Suprapubic skin (tissue), 4 donors: ENCODE results near the gene PAPLN. TPM values are rescaled to one million over a fixed set of nuclear protein-coding genes. Genes with fewer than 3 reads are reported as not detected.
A peak's percentile ranks its signal among the peaks of the same experiment; 100 is the strongest.

Source experiments
- DNase-seq, 2 donors: peaks; one replicate each; pipeline ENCODE4 v3.0.0-alpha.2; 2019; ENCODE audit warnings: low spot score in 2 of 2
- H3K27ac ChIP-seq: fragments of 200-600 bp; sonication (generic); one replicate; pipeline ENCODE4 v1.5.1; 2019
- H3K27me3 ChIP-seq: fragments of 200-600 bp; sonication (generic); one replicate; pipeline ENCODE4 v1.5.1; 2019
- H3K36me3 ChIP-seq: fragments of 200-600 bp; sonication (generic); one replicate; pipeline ENCODE4 v1.5.1; 2019
- H3K4me1 ChIP-seq: fragments of 200-600 bp; sonication (generic); one replicate; pipeline ENCODE4 v1.5.1; 2019
- H3K4me3 ChIP-seq: fragments of 200-600 bp; sonication (generic); one replicate; pipeline ENCODE4 v1.5.1; 2019; ENCODE audit warnings: mild to moderate bottlenecking
- H3K9me3 ChIP-seq: fragments of 200-600 bp; sonication (generic); one replicate; pipeline ENCODE4 v1.5.1; 2019
- EP300 ChIP-seq: sonication (generic); formaldehyde crosslinking; IDR thresholded peaks from one replicate; pipeline ENCODE4 v1.6.1; 2017; ENCODE audit warnings: antibody characterized with exemption
- POLR2A ChIP-seq, 2 donors: fragments of 450-650 bp; IDR thresholded peaks; one replicate each; pipeline ENCODE4 v1.6.1; 2017; ENCODE audit warnings: antibody characterized with exemption in 2 of 2, mild to moderate bottlenecking in 2 of 2, moderate library complexity in 2 of 2
- POLR2AphosphoS5 ChIP-seq, 3 donors: sonication (generic); formaldehyde crosslinking; IDR thresholded peaks; one replicate each; pipeline ENCODE4 v1.6.1; 2017; ENCODE audit warnings: antibody characterized with exemption in 3 of 3
- WGBS: methylation state at CpG from one replicate; pipeline ENCODE4 v1.1.5; 2018; 5-methylcytosine and 5-hydroxymethylcytosine counted together
- total RNA-seq, 4 donors: library from RNA; depleted of rRNA; stranded (reverse); fragments of >200 nt; gene quantifications; one replicate each; pipeline ENCODE4 v1.1.0, GENCODE V29; 2016
- TF ChIP-seq, protein P1 (sequence below), 2 donors: fragments of 200-600 bp in 1 of 2; fragments of 450-650 bp in 1 of 2; sonication (generic) in 1 of 2; IDR thresholded peaks; one replicate each; pipeline ENCODE4 v1.5.1; 2016 to 2019; ENCODE audit warnings: antibody characterized with exemption in 2 of 2, mild to moderate bottlenecking in 1 of 2, moderate library complexity in 1 of 2

PAPLN gene
- total RNA-seq, 4 donors from 2014 or later, result 15.9 to 44.9 (median 23.5) TPM

DNA sequence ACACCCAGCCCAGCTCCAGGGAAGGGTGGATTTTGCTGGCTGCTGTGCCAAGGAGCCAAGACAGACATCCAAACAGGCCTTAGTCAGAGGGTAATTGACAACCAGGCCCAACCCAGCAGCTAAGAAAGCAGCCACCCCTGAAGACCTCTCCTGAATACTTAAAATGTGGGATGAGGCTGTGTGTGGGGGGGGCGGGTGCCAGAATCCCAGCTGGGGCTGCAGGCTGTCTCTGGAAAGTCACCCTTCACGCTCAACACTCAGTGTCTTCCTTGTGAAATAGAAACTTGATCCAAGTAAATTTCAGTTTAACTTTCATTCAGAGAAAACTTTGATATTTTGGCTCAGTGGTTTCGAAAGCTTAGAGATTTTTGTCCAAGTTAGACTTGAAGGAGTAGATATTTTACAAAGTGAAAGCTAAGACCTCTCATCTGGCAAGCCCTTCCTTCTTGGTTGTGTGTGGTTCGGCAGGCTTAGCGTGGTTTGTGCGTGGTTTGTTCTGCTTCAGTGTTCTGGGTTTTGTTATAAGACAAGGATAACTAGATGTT lies 5.1 kb downstream of the PAPLN start:
- WGBS, result 43% methylated on average over 6 of the region's 6 CpGs
- Histone ChIP-seq H3K4me3 (no peak overlapping the region), H3K36me3 (no peaks in the 10 kb centered on the region), H3K9me3 (no peaks in the 10 kb centered on the region), H3K27me3 (peaks cover 7% of the 10 kb centered on the region), H3K4me1 (peaks cover 61% of the 10 kb centered on the region), H3K27ac (peak overlapping the region; percentile 34)
- DNase-seq, result no peak
- no peak for TF ChIP-seq EP300
- no peak for TF ChIP-seq POLR2AphosphoS5 (IDR thresholded peaks at IDR 0.05)
- TF ChIP-seq, protein P1, sequence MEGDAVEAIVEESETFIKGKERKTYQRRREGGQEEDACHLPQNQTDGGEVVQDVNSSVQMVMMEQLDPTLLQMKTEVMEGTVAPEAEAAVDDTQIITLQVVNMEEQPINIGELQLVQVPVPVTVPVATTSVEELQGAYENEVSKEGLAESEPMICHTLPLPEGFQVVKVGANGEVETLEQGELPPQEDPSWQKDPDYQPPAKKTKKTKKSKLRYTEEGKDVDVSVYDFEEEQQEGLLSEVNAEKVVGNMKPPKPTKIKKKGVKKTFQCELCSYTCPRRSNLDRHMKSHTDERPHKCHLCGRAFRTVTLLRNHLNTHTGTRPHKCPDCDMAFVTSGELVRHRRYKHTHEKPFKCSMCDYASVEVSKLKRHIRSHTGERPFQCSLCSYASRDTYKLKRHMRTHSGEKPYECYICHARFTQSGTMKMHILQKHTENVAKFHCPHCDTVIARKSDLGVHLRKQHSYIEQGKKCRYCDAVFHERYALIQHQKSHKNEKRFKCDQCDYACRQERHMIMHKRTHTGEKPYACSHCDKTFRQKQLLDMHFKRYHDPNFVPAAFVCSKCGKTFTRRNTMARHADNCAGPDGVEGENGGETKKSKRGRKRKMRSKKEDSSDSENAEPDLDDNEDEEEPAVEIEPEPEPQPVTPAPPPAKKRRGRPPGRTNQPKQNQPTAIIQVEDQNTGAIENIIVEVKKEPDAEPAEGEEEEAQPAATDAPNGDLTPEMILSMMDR (IDR thresholded peaks at IDR 0.05), result no peak
- TF ChIP-seq POLR2A (IDR thresholded peaks at IDR 0.05), result no peak

DNA sequence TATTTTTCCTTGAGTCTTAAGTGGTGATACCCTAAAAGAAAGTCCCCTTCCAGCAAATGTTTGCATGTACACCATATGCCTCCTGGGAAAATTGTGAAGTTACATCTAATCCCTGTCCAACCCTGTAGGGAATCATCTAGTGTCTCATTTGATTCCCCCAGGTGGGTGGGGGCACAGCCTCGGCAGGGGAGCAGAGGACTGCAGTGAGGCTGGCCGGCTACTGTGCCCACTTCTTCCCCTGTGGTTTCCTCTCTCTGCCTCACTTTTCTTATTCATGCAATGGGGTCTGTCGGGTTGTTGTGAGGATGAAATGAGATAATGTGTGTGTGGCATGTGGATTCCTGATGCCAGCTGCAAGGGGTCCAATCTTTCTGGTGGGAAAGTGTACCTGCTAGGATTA lies 6.0 kb downstream of the PAPLN start:
- H3K4me3 ChIP-seq, result no peak overlapping the region
- H3K36me3 ChIP-seq, result no peaks in the 10 kb centered on the region
- no peaks in the 10 kb centered on the region for H3K9me3 ChIP-seq
- H3K27me3 ChIP-seq, result peaks cover 7% of the 10 kb centered on the region
- 83% methylated on average over 3 of the region's 3 CpGs for WGBS
- DNase-seq, result no peak
- TF ChIP-seq POLR2AphosphoS5 (IDR thresholded peaks at IDR 0.05) (no peak), EP300 (no peak), POLR2A (IDR thresholded peaks at IDR 0.05) (no peak)
- TF ChIP-seq, protein P1 (IDR thresholded peaks at IDR 0.05), result no peak
- no peak overlapping the region for H3K27ac ChIP-seq
- H3K4me1 ChIP-seq, result peaks cover 52% of the 10 kb centered on the region

DNA sequence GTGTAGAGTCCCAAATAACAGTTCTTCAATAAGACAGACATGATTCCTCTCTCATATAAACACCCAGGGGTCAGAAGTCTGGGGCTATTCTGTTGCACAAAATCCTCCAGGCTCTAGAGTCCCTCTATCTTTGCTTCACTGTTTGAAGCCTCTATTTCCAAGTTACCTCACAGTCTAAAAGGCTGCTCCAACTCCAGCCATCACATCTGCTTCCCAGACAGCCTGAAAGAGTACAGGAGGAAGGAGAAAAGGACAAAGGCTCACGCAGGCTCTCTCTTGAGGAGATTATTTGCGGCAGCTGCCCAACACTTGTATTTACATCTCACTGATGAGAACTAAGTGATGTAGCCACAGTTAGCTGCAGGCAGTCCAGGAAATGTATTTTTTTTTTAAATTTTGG lies 6.4 kb downstream of the PAPLN start:
- TF ChIP-seq, protein P1 (IDR thresholded peaks at IDR 0.05), result no peak
- no peak for TF ChIP-seq POLR2AphosphoS5 (IDR thresholded peaks at IDR 0.05)
- no peak for TF ChIP-seq EP300
- no peak for TF ChIP-seq POLR2A (IDR thresholded peaks at IDR 0.05)
- DNase-seq, result no peak
- H3K27me3 ChIP-seq, result peaks cover 7% of the 10 kb centered on the region
- peaks cover 48% of the 10 kb centered on the region for H3K4me1 ChIP-seq
- H3K4me3 ChIP-seq, result no peak overlapping the region
- H3K36me3 ChIP-seq, result no peaks in the 10 kb centered on the region
- no peaks in the 10 kb centered on the region for H3K9me3 ChIP-seq
- no peak overlapping the region for H3K27ac ChIP-seq
- 100% methylated on average over 2 of the region's 2 CpGs for WGBS

DNA sequence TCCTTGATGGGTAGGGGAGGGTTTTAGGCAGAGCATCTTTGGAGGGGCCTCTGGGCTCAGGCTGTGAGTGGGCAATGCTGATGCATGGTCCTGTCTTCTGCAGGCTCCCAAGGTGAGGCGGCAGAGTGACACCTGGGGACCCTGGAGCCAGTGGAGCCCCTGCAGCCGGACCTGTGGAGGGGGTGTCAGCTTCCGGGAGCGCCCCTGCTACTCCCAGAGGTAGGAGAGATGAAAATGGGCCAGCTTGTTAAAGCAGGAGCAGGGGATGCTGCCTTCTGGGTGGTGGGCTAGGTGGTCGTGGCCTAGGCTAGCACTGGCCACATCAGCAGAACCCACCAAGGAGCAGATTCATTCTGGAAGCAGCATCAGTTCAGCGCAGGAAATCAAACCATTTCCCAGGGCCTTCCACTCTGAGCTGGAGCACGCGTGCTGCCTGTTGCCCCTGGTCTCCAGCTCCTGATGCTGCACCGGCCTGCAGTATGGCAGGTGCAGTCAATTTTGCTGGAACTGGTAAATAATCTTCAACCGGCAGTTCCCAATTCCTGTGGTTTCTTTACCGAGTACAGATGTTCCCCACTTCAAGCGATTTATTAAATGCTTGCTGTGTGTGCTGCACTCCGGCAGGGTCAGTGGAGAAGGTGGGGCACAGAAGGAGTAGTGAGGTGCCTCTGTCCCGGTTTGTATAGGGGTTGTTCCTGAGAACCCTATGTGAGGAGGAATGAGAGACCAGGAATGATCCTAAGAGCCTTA lies 7.4 kb downstream of the PAPLN start:
- no peak for DNase-seq
- Histone ChIP-seq H3K4me3 (no peak overlapping the region), H3K27ac (no peak overlapping the region), H3K9me3 (no peaks in the 10 kb centered on the region), H3K36me3 (no peaks in the 10 kb centered on the region), H3K27me3 (peaks cover 4% of the 10 kb centered on the region), H3K4me1 (peaks cover 39% of the 10 kb centered on the region)
- TF ChIP-seq POLR2AphosphoS5 (IDR thresholded peaks at IDR 0.05) (no peak), EP300 (no peak), POLR2A (IDR thresholded peaks at IDR 0.05) (no peak)
- TF ChIP-seq, protein P1 (IDR thresholded peaks at IDR 0.05), result no peak
- WGBS, result 83% methylated on average over 12 of the region's 14 CpGs

DNA sequence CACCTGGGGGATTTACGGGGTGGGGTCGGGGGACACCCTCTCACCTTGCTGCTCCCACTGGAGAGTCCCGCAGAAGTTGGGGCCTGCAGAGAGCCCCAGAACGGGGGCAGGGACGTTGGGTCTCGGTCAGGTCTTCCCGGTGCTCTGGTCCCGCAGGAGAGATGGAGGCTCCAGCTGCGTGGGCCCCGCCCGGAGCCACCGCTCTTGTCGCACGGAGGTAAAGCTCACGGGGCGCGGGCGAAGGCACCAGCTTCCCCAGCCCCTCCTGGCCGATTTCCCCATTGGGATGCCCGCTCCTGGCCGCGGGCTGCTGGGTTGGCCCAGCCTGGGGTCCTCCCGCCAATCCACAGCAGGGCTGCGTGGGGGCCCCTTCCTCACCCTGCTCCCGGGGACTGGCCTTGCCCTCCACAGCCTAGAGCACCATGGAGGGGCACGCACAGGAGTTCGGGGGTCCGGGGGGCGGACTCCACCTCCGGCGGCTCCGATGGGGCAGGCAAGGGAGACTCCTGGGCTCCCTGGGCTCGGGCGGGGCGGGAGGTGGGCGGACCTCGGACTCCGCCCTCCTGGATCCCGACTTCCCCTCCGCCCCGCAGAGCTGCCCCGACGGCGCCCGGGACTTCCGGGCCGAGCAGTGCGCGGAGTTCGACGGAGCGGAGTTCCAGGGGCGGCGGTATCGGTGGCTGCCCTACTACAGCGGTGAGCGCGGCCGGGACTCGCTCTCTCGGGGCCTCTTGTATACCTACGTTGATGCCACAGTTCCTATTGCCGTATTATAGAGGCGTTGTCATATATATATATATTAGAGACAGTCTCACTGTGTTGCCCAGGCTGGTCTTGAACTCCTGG lies 8.4 kb downstream of the PAPLN start:
- 37% methylated on average over 32 of the region's 64 CpGs for WGBS

More for the DNA sequence above, 8.4 kb downstream of the PAPLN start:
- Histone ChIP-seq H3K9me3 (no peaks in the 10 kb centered on the region), H3K27ac (no peak overlapping the region), H3K36me3 (peaks cover 4% of the 10 kb centered on the region), H3K27me3 (no peaks in the 10 kb centered on the region), H3K4me3 (peak overlapping the region; percentile 49), H3K4me1 (peaks cover 30% of the 10 kb centered on the region)
- TF ChIP-seq EP300 (no peak), POLR2AphosphoS5 (IDR thresholded peaks at IDR 0.05) (no peak), POLR2A (IDR thresholded peaks at IDR 0.05) (no peak)
- TF ChIP-seq, protein P1 (IDR thresholded peaks at IDR 0.05), result no peak
- no peak for DNase-seq
